ENCODE results near the gene PRKCE. TPM values are rescaled to one million over a fixed set of nuclear protein-coding genes. Genes with fewer than 3 reads are reported as not detected.

Gene PRKCE
- total and polyA plus RNA-seq, 3 experiments from 2014 or later = 3.1 to 9.6 (median 7.9) TPM

GRCh38 chr2:45813003-45813941, 161.8 kb downstream of the PRKCE start:
- no peaks in the 10 kb centered on the region for H3K27me3 Mint-ChIP-seq
- ChIA-PET CTCF (no interaction called here), POLR2A (no interaction called here)
- H3K9me3 ChIP-seq (ENCODE audit: low read length) = no peaks in the 10 kb centered on the region
- no peak overlapping the region for H3K4me3 Mint-ChIP-seq
- no peak overlapping the region for H3K27ac Mint-ChIP-seq
- DNase-seq = no peak
- H3K36me3 Mint-ChIP-seq = peaks cover 0 to 2% (median 0%) of the 10 kb centered on the region in 3 donors
- H3K27me3 ChIP-seq (ENCODE audit: insufficient read depth, low read length, poor library complexity, severe bottlenecking) = no peaks in the 10 kb centered on the region
- H3K4me1 Mint-ChIP-seq = peaks cover 0 to 4% (median 2%) of the 10 kb centered on the region in 3 donors
- H3K4me1 ChIP-seq (ENCODE audit: insufficient read depth, low read length) = no peaks in the 10 kb centered on the region
- H3K9me3 Mint-ChIP-seq = no peaks in the 10 kb centered on the region
- no peak overlapping the region for H3K4me3 ChIP-seq (ENCODE audit: low read length)
- H3K36me3 ChIP-seq (ENCODE audit: insufficient read depth, low read length) = no peaks in the 10 kb centered on the region
- H3K27ac ChIP-seq (ENCODE audit: low read depth, low read length) = no peak overlapping the region

- DNase-seq = no peak
- Mint-ChIP-seq H3K4me1 (peaks cover 0 to 4% (median 3%) of the 10 kb centered on the region in 3 donors), H3K36me3 (peaks cover 0 to 2% (median 0%) of the 10 kb centered on the region in 3 donors), H3K4me3 (no peak overlapping the region), H3K27ac (no peak overlapping the region), H3K27me3 (no peaks in the 10 kb centered on the region), H3K9me3 (no peaks in the 10 kb centered on the region)
- CTCF ChIA-PET = no interaction called here
- Histone ChIP-seq H3K4me3 (ENCODE audit: low read length) (no peak overlapping the region), H3K9me3 (ENCODE audit: low read length) (no peaks in the 10 kb centered on the region), H3K4me1 (ENCODE audit: insufficient read depth, low read length) (no peaks in the 10 kb centered on the region), H3K27me3 (ENCODE audit: insufficient read depth, low read length, poor library complexity, severe bottlenecking) (no peaks in the 10 kb centered on the region), H3K36me3 (ENCODE audit: insufficient read depth, low read length) (no peaks in the 10 kb centered on the region), H3K27ac (ENCODE audit: low read depth, low read length) (no peak overlapping the region)
- POLR2A ChIA-PET = no interaction called here
Observed at GRCh38 chr2:45814488-45814887, 163.0 kb downstream of the PRKCE start.

- POLR2A ChIA-PET = no interaction called here
- H3K4me3 Mint-ChIP-seq = no peak overlapping the region
- no peak for DNase-seq
Observed at GRCh38 chr2:45814951-45815621, 163.6 kb downstream of the PRKCE start.

GRCh38 chr2:45816272-45816671, 164.8 kb downstream of the PRKCE start:
- H3K9me3 ChIP-seq (ENCODE audit: low read length) = no peaks in the 10 kb centered on the region
- H3K4me3 ChIP-seq (ENCODE audit: low read length) = no peak overlapping the region
- no peaks in the 10 kb centered on the region for H3K9me3 Mint-ChIP-seq
- H3K4me1 ChIP-seq (ENCODE audit: insufficient read depth, low read length) = no peaks in the 10 kb centered on the region
- peaks cover 0 to 2% (median 0%) of the 10 kb centered on the region in 3 donors for H3K36me3 Mint-ChIP-seq
- no peaks in the 10 kb centered on the region for H3K36me3 ChIP-seq (ENCODE audit: insufficient read depth, low read length)
- H3K27me3 ChIP-seq (ENCODE audit: insufficient read depth, low read length, poor library complexity, severe bottlenecking) = no peaks in the 10 kb centered on the region
- H3K27ac ChIP-seq (ENCODE audit: low read depth, low read length) = no peak overlapping the region
- no peak overlapping the region for H3K4me3 Mint-ChIP-seq
- H3K27ac Mint-ChIP-seq = no peak overlapping the region
- DNase-seq = no peak
- CTCF ChIA-PET = no interaction called here
- H3K27me3 Mint-ChIP-seq = no peaks in the 10 kb centered on the region
- H3K4me1 Mint-ChIP-seq = peaks cover 5 to 8% (median 5%) of the 10 kb centered on the region in 3 donors
- POLR2A ChIA-PET = no interaction called here

More at GRCh38 chr2:45814951-45815621, 163.6 kb downstream of the PRKCE start:
- Mint-ChIP-seq H3K9me3 (no peaks in the 10 kb centered on the region), H3K4me1 (peaks cover 4 to 5% (median 5%) of the 10 kb centered on the region in 3 donors), H3K36me3 (peaks cover 0 to 2% (median 0%) of the 10 kb centered on the region in 3 donors), H3K27ac (peak overlapping the region in 1 of 8 donors; percentile 3), H3K27me3 (no peaks in the 10 kb centered on the region)
- no peaks in the 10 kb centered on the region for H3K9me3 ChIP-seq (ENCODE audit: low read length)
- no peaks in the 10 kb centered on the region for H3K4me1 ChIP-seq (ENCODE audit: insufficient read depth, low read length)
- no peaks in the 10 kb centered on the region for H3K36me3 ChIP-seq (ENCODE audit: insufficient read depth, low read length)
- H3K4me3 ChIP-seq (ENCODE audit: low read length) = no peak overlapping the region
- H3K27ac ChIP-seq (ENCODE audit: low read depth, low read length) = no peak overlapping the region
- CTCF ChIA-PET = no interaction called here
- no peaks in the 10 kb centered on the region for H3K27me3 ChIP-seq (ENCODE audit: insufficient read depth, low read length, poor library complexity, severe bottlenecking)

- H3K27ac Mint-ChIP-seq = no peak overlapping the region
- H3K4me3 Mint-ChIP-seq = no peak overlapping the region
- Histone ChIP-seq H3K4me1 (ENCODE audit: insufficient read depth, low read length) (no peaks in the 10 kb centered on the region), H3K9me3 (ENCODE audit: low read length) (no peaks in the 10 kb centered on the region), H3K36me3 (ENCODE audit: insufficient read depth, low read length) (no peaks in the 10 kb centered on the region), H3K27me3 (ENCODE audit: insufficient read depth, low read length, poor library complexity, severe bottlenecking) (no peaks in the 10 kb centered on the region), H3K4me3 (ENCODE audit: low read length) (no peak overlapping the region), H3K27ac (ENCODE audit: low read depth, low read length) (no peak overlapping the region)
- H3K9me3 Mint-ChIP-seq = no peaks in the 10 kb centered on the region
- ChIA-PET CTCF (no interaction called here), POLR2A (no interaction called here)
- DNase-seq = no peak
- no peaks in the 10 kb centered on the region for H3K27me3 Mint-ChIP-seq
- H3K4me1 Mint-ChIP-seq = peaks cover 7 to 9% (median 8%) of the 10 kb centered on the region in 3 donors
- peaks cover 0 to 2% (median 0%) of the 10 kb centered on the region in 3 donors for H3K36me3 Mint-ChIP-seq
Observed at GRCh38 chr2:45818591-45818990, 167.1 kb downstream of the PRKCE start.

- CTCF ChIA-PET = no interaction called here
- Histone ChIP-seq H3K27me3 (ENCODE audit: insufficient read depth, low read length, poor library complexity, severe bottlenecking) (no peaks in the 10 kb centered on the region), H3K4me3 (ENCODE audit: low read length) (no peak overlapping the region), H3K9me3 (ENCODE audit: low read length) (no peaks in the 10 kb centered on the region), H3K27ac (ENCODE audit: low read depth, low read length) (no peak overlapping the region), H3K36me3 (ENCODE audit: insufficient read depth, low read length) (no peaks in the 10 kb centered on the region), H3K4me1 (ENCODE audit: insufficient read depth, low read length) (no peaks in the 10 kb centered on the region)
- Mint-ChIP-seq H3K27ac (no peak overlapping the region), H3K4me1 (peaks cover 17 to 18% (median 18%) of the 10 kb centered on the region in 3 donors), H3K27me3 (no peaks in the 10 kb centered on the region), H3K36me3 (peaks cover 0 to 2% (median 0%) of the 10 kb centered on the region in 3 donors), H3K4me3 (no peak overlapping the region), H3K9me3 (no peaks in the 10 kb centered on the region)
- POLR2A ChIA-PET = no interaction called here
- DNase-seq = no peak
Observed at GRCh38 chr2:45820048-45820447, 168.6 kb downstream of the PRKCE start.

GRCh38 chr2:45821558-45822271, 170.2 kb downstream of the PRKCE start:
- H3K4me3 Mint-ChIP-seq = no peak overlapping the region
- H3K9me3 ChIP-seq (ENCODE audit: low read length) = no peaks in the 10 kb centered on the region
- no peak overlapping the region for H3K27ac ChIP-seq (ENCODE audit: low read depth, low read length)

GRCh38 chr2:45822272-45822630, 170.8 kb downstream of the PRKCE start:
- DNase-seq = no peak
- Histone ChIP-seq H3K9me3 (ENCODE audit: low read length) (no peaks in the 10 kb centered on the region), H3K4me3 (ENCODE audit: low read length) (no peak overlapping the region), H3K36me3 (ENCODE audit: insufficient read depth, low read length) (no peaks in the 10 kb centered on the region), H3K4me1 (ENCODE audit: insufficient read depth, low read length) (no peaks in the 10 kb centered on the region), H3K27ac (ENCODE audit: low read depth, low read length) (no peak overlapping the region), H3K27me3 (ENCODE audit: insufficient read depth, low read length, poor library complexity, severe bottlenecking) (no peaks in the 10 kb centered on the region)
- peaks cover 0 to 4% (median 0%) of the 10 kb centered on the region in 3 donors for H3K36me3 Mint-ChIP-seq
- H3K9me3 Mint-ChIP-seq = no peaks in the 10 kb centered on the region
- no peak overlapping the region for H3K4me3 Mint-ChIP-seq
- H3K27me3 Mint-ChIP-seq = no peaks in the 10 kb centered on the region
- peaks cover 17 to 29% (median 20%) of the 10 kb centered on the region in 3 donors for H3K4me1 Mint-ChIP-seq
- peak overlapping the region in 1 of 8 donors; percentile 91 for H3K27ac Mint-ChIP-seq
- ChIA-PET POLR2A (no interaction called here), CTCF (no interaction called here)

More at GRCh38 chr2:45821558-45822271, 170.2 kb downstream of the PRKCE start:
- Mint-ChIP-seq H3K9me3 (no peaks in the 10 kb centered on the region), H3K27ac (peak overlapping the region in 2 of 8 donors; percentile 28 to 40), H3K27me3 (no peaks in the 10 kb centered on the region), H3K36me3 (peaks cover 0 to under 1% (median 0%) of the 10 kb centered on the region in 3 donors), H3K4me1 (peaks cover 17 to 24% (median 17%) of the 10 kb centered on the region in 3 donors)
- Histone ChIP-seq H3K36me3 (ENCODE audit: insufficient read depth, low read length) (no peaks in the 10 kb centered on the region), H3K4me3 (ENCODE audit: low read length) (no peak overlapping the region), H3K27me3 (ENCODE audit: insufficient read depth, low read length, poor library complexity, severe bottlenecking) (no peaks in the 10 kb centered on the region), H3K4me1 (ENCODE audit: insufficient read depth, low read length) (no peaks in the 10 kb centered on the region)
- ChIA-PET POLR2A (no interaction called here), CTCF (no interaction called here)
- no peak for DNase-seq
